IPS-15b (cell line): ENCODE results near the gene COL5A1.

Experiments
- H3K27me3 ChIP-seq: one replicate; pipeline ENCODE4 v1.6.1; 2013; ENCODE audit warnings: low read length; ENCODE audit not compliant: control insufficient read depth, insufficient read depth
- H3K36me3 ChIP-seq: one replicate; pipeline ENCODE4 v1.6.1; 2013; ENCODE audit warnings: low read length; ENCODE audit not compliant: control insufficient read depth, insufficient read depth
- H3K4me1 ChIP-seq: one replicate; pipeline ENCODE4 v1.6.1; 2013; ENCODE audit warnings: mild to moderate bottlenecking, low read length; ENCODE audit not compliant: control insufficient read depth, insufficient read depth
- H3K4me3 ChIP-seq: one replicate; pipeline ENCODE4 v1.5.1; 2013; ENCODE audit warnings: low read depth, low read length
- H3K9ac ChIP-seq: one replicate; pipeline ENCODE4 v1.6.1; 2013; ENCODE audit warnings: low read depth, mild to moderate bottlenecking, low read length
- H3K9me3 ChIP-seq: one replicate; pipeline ENCODE4 v1.6.1; 2013; ENCODE audit warnings: mild to moderate bottlenecking, low read length; ENCODE audit not compliant: control insufficient read depth, insufficient read depth

COL5A1 gene

DNA sequence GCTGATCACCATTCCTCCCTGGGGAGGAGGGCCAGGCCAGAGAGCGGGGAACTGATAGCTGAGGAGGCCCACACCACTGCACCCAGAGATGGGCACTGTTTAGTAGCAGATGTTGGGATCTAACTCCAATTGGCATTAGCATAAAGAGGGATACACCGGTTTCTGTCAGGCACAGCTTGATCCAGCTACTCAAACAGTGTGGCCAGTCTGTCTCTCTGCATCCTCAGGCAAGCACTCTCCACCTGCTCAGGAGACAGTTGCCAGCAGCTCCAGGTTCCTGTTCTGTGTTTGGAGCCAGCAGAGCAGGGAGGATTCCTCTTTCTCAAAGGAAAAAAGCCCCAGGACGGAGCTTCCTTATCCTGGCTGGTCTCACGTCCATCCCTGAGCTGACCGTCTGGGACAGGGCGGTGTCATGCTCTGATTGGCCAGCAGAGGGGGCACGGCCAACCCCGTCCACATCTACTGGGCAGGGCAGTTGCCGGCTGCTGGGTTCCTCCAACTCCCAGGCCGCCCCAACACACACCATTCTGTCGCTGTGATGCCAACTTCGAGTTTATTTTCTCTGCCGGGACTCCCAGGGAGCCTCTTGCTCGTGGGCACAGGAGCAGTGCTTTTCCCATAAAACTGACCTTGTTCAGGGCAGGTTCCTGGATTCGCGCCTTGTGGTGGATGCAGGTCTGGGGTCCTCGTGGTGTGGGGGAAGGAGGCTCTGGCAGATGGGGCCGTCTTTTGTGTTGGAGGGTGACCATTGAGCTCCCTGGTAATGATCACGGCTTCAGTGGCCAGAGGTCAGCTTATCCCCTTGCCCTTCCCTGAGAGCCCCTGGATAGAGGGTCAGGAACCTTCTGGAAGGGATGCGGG lies 47.9 kb downstream of the COL5A1 start:
- Histone ChIP-seq H3K9me3 (no peaks in the 10 kb centered on the region), H3K36me3 (peaks cover 5% of the 10 kb centered on the region), H3K27me3 (no peaks in the 10 kb centered on the region), H3K4me1 (no peaks in the 10 kb centered on the region), H3K9ac (no peak overlapping the region), H3K4me3 (no peak overlapping the region)

DNA sequence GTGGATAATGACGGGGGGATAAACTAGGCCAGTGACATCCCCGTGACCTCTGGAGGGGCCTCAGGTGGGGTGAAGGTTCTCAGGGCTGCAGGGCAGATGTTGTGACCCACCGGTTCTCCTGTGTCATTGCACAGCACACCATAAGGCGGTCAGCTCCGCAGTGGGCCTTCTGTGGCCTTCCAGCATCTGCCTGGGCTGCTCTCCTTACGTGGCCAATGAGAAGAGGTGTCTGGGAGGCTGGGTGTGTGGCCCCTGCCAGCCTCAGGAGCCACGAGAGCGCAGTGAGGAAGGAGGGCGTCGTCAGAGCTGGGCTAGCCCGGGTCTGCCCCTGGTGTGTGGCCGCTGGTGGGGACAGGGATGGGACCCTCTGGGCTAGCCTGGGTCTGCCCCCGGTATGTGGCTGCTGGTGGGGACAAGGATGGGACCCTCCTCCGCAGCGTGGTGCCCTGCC lies 48.7 kb downstream of the COL5A1 start:
- Histone ChIP-seq H3K9me3 (no peaks in the 10 kb centered on the region), H3K27me3 (no peaks in the 10 kb centered on the region), H3K36me3 (peaks cover 5% of the 10 kb centered on the region), H3K4me1 (no peaks in the 10 kb centered on the region), H3K9ac (no peak overlapping the region), H3K4me3 (no peak overlapping the region)

DNA sequence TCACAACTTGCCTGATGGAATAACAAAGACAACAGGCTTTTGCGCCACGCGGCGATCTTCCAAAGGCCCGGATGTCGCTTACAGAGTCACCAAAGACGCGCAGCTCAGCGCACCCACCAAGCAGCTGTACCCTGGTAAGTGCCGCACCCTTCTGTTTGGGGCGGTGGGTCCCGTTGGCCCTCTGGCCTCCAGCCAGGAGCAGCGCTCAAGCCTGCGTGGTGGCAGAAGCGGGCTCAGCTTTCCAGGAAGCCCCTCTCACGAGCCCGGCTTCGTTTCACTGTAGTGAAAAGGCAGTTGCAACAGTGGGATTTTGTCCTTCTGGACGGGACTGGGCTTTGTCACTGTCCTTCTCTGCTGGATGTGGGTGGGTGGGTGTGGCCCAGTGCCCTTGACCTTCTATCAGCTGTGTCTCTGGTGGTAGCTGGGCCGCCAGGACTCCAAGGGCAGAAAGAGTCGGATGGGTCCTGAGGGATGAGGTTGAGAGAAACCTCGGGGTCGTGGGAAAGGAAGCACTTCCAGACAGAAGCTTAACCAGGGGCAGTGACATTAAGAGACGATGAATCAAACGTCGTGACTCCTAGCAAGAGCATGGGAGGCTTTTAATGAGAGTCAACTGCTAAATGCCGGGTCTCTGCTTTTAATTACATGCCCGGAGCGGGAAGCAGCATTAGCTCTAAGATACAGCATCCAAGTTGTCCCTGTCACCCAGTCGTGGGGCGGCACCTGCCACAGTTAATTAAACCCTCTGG lies 49.5 kb downstream of the COL5A1 start:
- no peaks in the 10 kb centered on the region for H3K4me1 ChIP-seq
- no peak overlapping the region for H3K9ac ChIP-seq
- no peak overlapping the region for H3K4me3 ChIP-seq
- no peaks in the 10 kb centered on the region for H3K27me3 ChIP-seq
- H3K36me3 ChIP-seq = peaks cover 5% of the 10 kb centered on the region
- H3K9me3 ChIP-seq = no peaks in the 10 kb centered on the region

DNA sequence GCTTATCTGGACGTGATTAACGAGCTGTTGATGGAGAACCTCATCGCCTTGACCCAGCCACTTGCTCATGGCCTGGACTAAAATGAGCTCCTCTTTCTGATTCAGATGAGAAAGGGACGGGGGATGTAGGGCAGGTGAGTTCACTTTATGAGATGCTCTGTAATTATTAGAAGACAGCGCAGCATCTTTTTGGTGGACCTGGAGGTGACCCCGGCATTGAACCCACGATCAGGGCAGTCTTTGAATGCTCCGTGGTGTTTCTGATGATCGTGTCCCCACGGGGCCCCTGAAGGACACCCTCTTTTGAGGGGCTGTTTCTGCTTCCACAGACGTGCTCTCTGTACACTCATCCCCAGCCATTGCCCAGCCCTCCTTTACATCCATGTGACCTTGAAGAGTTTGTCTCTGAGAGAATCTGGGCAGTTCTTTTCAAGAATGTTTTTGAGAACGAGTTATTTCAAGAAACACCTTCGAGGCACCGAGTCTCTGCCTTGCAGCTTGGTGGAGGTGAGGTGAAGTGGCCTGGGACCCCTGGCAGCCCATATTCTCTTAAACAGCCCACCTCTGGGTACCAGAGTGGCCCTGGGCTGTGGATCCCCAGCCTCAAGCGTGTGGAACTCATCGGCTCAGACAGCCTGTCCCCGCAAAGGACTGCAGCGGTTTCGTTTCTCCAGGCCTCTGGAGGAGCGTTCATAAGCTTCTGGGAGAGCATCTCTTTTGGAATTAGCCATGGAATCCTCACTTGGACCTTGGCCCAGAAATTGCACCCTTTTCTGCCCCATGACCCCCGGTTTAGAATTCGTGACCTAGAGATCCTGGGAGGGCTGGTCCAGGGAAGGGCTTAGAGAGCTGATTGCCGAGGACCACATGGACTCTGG lies 50.3 kb downstream of the COL5A1 start:
- Histone ChIP-seq H3K9ac (no peak overlapping the region), H3K9me3 (no peaks in the 10 kb centered on the region), H3K27me3 (no peaks in the 10 kb centered on the region), H3K36me3 (peaks cover 5% of the 10 kb centered on the region), H3K4me3 (no peak overlapping the region), H3K4me1 (no peaks in the 10 kb centered on the region)

DNA sequence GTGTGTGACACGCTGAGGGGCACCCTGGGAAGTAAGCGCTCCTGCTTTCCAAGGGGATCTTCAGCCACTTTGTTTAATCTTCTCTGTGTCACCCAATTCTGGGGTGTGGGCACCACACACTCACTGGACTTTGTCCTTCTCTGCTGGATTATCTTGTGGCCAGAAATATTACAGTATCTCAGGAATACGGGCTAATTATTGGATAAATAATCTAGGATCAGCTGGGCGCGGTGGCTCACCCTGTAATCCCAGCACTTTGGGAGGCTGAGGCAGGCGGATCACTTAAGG lies 50.9 kb downstream of the COL5A1 start:
- peaks cover 5% of the 10 kb centered on the region for H3K36me3 ChIP-seq
- H3K27me3 ChIP-seq = no peaks in the 10 kb centered on the region
- no peaks in the 10 kb centered on the region for H3K4me1 ChIP-seq
- H3K9me3 ChIP-seq = no peaks in the 10 kb centered on the region
- H3K9ac ChIP-seq = no peak overlapping the region
- H3K4me3 ChIP-seq = no peak overlapping the region

DNA sequence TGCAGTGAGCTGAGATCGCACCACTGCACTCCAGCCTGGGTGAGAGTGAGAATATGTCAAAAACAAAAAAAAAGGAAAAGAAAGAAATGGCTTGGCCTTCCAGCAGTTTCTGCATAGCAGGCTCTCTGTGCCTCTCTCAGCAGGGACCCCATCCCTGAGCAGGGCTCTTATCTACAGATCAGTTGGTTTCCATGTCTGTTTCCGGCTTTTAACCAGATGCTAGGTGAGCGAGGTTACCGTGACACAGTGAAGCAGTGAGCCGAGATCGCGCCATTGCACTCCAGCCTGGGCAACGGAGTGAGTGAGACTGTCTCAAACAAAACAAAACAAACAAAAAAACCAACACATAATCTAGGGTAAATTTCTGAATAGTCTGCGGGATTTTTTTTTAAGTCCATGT lies 51.4 kb downstream of the COL5A1 start:
- Histone ChIP-seq H3K4me1 (no peaks in the 10 kb centered on the region), H3K4me3 (no peak overlapping the region), H3K9me3 (no peaks in the 10 kb centered on the region), H3K27me3 (no peaks in the 10 kb centered on the region), H3K36me3 (peaks cover 5% of the 10 kb centered on the region), H3K9ac (no peak overlapping the region)

DNA sequence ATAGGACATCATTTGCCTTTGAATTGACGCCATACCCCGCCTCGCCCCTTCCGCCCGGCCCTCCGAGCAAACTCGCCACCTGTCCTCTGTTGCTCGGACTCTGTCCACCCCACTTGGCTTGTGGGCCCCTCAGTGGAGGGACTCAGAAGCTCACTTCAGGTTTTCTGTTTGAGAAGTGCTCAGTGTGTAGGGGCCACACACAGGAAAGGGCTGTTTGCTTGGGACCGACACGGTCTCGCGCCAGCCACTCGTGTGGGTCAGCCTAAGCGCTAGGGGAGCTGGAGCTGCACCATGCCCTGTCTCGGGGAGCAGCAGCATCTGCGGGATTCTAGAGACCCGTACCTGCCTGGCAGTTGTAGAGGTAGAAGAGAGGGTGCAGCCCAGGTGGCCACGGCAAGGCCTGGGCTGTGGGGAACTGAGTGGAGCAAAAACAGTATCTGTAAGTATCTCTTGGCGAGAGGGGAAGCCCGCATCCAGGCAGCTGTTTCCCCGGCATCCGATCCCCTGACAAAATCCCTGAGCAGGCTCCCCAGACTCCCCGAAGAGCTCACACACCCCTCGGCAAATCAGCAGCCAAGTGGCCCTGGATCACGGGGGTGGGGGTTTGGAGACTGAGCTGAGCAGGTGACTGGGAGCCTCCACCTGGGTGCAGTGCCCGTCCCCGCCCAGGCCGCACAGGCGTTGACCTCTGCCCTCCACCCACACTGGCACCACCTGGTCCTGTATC lies 52.2 kb downstream of the COL5A1 start:
- Histone ChIP-seq H3K27me3 (no peaks in the 10 kb centered on the region), H3K4me3 (no peak overlapping the region), H3K9ac (no peak overlapping the region), H3K4me1 (no peaks in the 10 kb centered on the region), H3K9me3 (no peaks in the 10 kb centered on the region), H3K36me3 (peaks cover 5% of the 10 kb centered on the region)

DNA sequence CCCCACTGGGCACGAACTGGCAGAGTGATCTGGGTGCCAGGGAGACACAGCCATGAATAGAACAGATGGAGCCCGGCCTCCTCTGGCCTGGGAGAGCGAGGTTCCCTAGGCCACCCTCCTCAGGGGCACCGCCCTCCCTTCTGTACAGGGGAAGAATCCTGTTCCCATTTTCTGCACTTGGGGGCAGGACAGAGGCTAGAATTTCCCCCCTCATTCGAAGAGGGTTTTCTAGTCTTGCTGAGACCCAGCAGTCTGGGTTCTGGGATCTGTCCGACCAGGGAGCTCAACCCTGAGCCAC lies 52.7 kb downstream of the COL5A1 start:
- Histone ChIP-seq H3K9ac (no peak overlapping the region), H3K4me1 (no peaks in the 10 kb centered on the region), H3K4me3 (no peak overlapping the region), H3K9me3 (no peaks in the 10 kb centered on the region), H3K36me3 (peaks cover 5% of the 10 kb centered on the region), H3K27me3 (no peaks in the 10 kb centered on the region)

DNA sequence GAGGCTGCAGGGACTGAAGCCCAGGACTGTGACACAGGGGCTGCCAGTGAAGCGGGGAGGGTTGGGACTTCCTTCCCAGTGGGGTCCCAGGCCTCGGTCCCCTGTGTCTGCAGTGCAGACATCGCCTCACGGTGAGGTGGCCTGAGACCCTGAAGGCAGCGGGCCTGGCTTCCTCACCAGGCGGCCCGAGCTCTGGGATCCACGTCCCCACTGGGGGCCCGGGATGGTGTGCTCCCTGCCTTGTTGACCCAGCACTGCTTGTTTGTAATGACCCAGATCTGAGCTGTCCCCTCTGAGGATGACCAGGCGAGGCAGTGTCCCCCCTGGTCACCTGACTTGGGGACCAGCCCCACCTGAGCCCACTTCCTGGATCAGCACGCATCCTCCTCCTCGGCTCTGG lies 53.1 kb downstream of the COL5A1 start:
- Histone ChIP-seq H3K4me3 (no peak overlapping the region), H3K27me3 (no peaks in the 10 kb centered on the region), H3K36me3 (peaks cover 5% of the 10 kb centered on the region), H3K9me3 (no peaks in the 10 kb centered on the region), H3K9ac (no peak overlapping the region), H3K4me1 (no peaks in the 10 kb centered on the region)

DNA sequence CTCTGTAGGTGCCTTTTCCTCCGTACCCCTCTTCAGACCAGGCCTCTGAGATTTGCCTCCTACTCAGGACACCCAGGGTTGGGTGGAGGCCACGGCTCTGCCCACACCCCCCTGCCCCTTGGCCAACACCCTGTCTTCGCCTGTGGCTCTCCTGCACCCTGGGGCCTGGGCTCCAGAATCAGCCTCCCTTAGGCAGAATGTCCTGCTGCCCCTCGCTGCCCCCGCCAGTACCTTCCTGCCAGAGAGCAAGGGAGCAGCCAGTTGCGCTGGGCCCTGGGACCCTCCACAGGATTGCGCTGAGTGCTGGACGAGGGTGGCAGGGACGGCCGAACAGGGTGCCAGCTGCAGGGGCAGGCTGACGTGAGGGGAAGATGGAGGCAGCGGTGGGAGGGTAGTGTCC lies 53.5 kb downstream of the COL5A1 start:
- no peaks in the 10 kb centered on the region for H3K27me3 ChIP-seq
- no peak overlapping the region for H3K9ac ChIP-seq
- no peaks in the 10 kb centered on the region for H3K9me3 ChIP-seq
- no peak overlapping the region for H3K4me3 ChIP-seq
- no peaks in the 10 kb centered on the region for H3K4me1 ChIP-seq
- H3K36me3 ChIP-seq = peaks cover 5% of the 10 kb centered on the region

DNA sequence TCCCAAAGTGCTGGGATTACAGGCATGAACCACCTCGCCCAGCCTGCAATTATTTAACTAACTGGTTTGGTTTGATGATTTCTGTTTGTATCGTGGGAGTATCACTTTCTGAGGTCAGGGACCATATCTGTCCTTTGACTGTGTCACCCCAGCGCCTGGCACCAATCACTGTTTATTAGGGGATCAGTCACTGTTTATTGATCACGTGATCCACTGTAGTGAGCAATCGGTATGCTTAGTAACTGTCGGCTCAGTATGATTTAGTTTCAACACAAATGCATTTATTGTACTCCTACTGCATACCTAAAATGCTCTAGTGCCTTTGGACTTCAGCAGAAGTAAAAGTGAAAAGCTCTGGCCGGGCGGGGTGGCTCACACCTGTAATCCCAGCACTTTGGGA lies 54.8 kb downstream of the COL5A1 start:
- no peaks in the 10 kb centered on the region for H3K27me3 ChIP-seq
- H3K9ac ChIP-seq = no peak overlapping the region
- H3K4me1 ChIP-seq = no peaks in the 10 kb centered on the region
- H3K9me3 ChIP-seq = no peaks in the 10 kb centered on the region
- H3K4me3 ChIP-seq = no peak overlapping the region
- peaks cover 2% of the 10 kb centered on the region for H3K36me3 ChIP-seq
